GM12864 (cell line): ENCODE data around the gene FN1.

Source experiments
- DNase-seq: peaks from one replicate; pipeline ENCODE4 v3.0.0-alpha.2; 2011; ENCODE audit warnings: low read depth
- H3K4me3 ChIP-seq: 2 replicates; pipeline ENCODE4 v1.5.1; 2011; ENCODE audit warnings: mild to moderate bottlenecking, low read depth, low read length, control low read depth
- CTCF ChIP-seq: IDR thresholded peaks from 2 replicates; pipeline ENCODE4 v1.5.1; 2011; ENCODE audit warnings: low read depth, mild to moderate bottlenecking, moderate library complexity, low read length, control low read depth, inconsistent platforms; ENCODE audit errors: missing control alignments

Gene FN1

GRCh38 chr2:215382480-215382879 lies 53.4 kb downstream of the FN1 start:
- TF ChIP-seq CTCF = no peak
- H3K4me3 ChIP-seq = no peak overlapping the region
- DNase-seq = no peak

- no peak overlapping the region for H3K4me3 ChIP-seq
- DNase-seq = no peak
- TF ChIP-seq CTCF = no peak
Observed at GRCh38 chr2:215382011-215382410, 53.9 kb downstream of the FN1 start.

GRCh38 chr2:215380699-215381098 lies 55.2 kb downstream of the FN1 start:
- TF ChIP-seq CTCF = no peak
- H3K4me3 ChIP-seq = no peak overlapping the region
- no peak for DNase-seq

- no peak for TF ChIP-seq CTCF
- no peak for DNase-seq
- H3K4me3 ChIP-seq = no peak overlapping the region
Observed at GRCh38 chr2:215379948-215380347, 55.9 kb downstream of the FN1 start.

- no peak for TF ChIP-seq CTCF
- no peak for DNase-seq
- H3K4me3 ChIP-seq = no peak overlapping the region
Observed at GRCh38 chr2:215379039-215379438, 56.8 kb downstream of the FN1 start.

GRCh38 chr2:215378045-215378444 lies 57.8 kb downstream of the FN1 start:
- no peak for TF ChIP-seq CTCF
- DNase-seq = no peak
- H3K4me3 ChIP-seq = no peak overlapping the region

GRCh38 chr2:215377283-215377682 lies 58.6 kb downstream of the FN1 start:
- no peak for DNase-seq
- TF ChIP-seq CTCF = no peak
- no peak overlapping the region for H3K4me3 ChIP-seq
